Lung (tissue), 12 donors: Measurements from ENCODE around the gene CMTM2. TPM values are rescaled to one million over a fixed set of nuclear protein-coding genes. Genes with fewer than 3 reads are reported as not detected.

Experiments
- ATAC-seq: fragments of 200-7000 bp; cut with Tn5 transposase; one replicate; pipeline ENCODE4 v1.9.1; 2020; ENCODE audit warnings: moderate number of reproducible peaks; ENCODE audit not compliant: insufficient read depth, low FRiP score
- DNase-seq, 3 donors: peaks; one replicate each; pipeline ENCODE4 v3.0.0-alpha.2; 2013 to 2017
- H3K27ac ChIP-seq, 2 donors: one replicate each; pipeline ENCODE4 v1.5.1; 2013; ENCODE audit warnings: mild to moderate bottlenecking in 2 of 2, moderate library complexity in 2 of 2, control low read depth in 1 of 2, inconsistent platforms in 1 of 2, low read depth in 1 of 2, low read length in 1 of 2
- H3K27me3 ChIP-seq, 3 donors: one replicate each; pipeline ENCODE4 v1.5.1; 2013; ENCODE audit warnings: low read length in 2 of 3; ENCODE audit not compliant: control insufficient read depth in 3 of 3, insufficient read depth in 3 of 3
- H3K36me3 ChIP-seq, 4 donors: one replicate each; pipeline ENCODE4 v1.5.1; 2013; ENCODE audit warnings: low read length in 4 of 4, mild to moderate bottlenecking in 1 of 4, moderate library complexity in 1 of 4; ENCODE audit not compliant: control insufficient read depth in 4 of 4, insufficient read depth in 4 of 4
- H3K4me1 ChIP-seq, 5 donors: one replicate each; pipeline ENCODE4 v1.5.1; 2013; ENCODE audit warnings: low read length in 5 of 5, mild to moderate bottlenecking in 2 of 5, moderate library complexity in 1 of 5; ENCODE audit not compliant: control insufficient read depth in 5 of 5, insufficient read depth in 5 of 5
- H3K4me3 ChIP-seq: one replicate; pipeline ENCODE4 v1.5.1; 2013; ENCODE audit warnings: mild to moderate bottlenecking, control low read depth, moderate library complexity
- H3K9ac ChIP-seq, 2 donors: one replicate each; pipeline ENCODE4 v1.5.1; 2013; ENCODE audit warnings: low read length in 2 of 2, control low read depth in 1 of 2; ENCODE audit not compliant: insufficient read depth in 1 of 2
- H3K9me3 ChIP-seq, 4 donors: one replicate each; pipeline ENCODE4 v1.5.1; 2013; ENCODE audit warnings: low read length in 3 of 4, mild to moderate bottlenecking in 1 of 4, moderate library complexity in 1 of 4; ENCODE audit not compliant: control insufficient read depth in 4 of 4, insufficient read depth in 3 of 4
- WGBS, 2 donors: extraction: QIAGEN DNeasy Blood & Tissue Kit; methylation state at CpG; one replicate each; pipeline ENCODE4 v1.1.7; 2013; 5-methylcytosine and 5-hydroxymethylcytosine counted together
- polyA plus RNA-seq, 2 donors: library from polyadenylated mRNA; stranded (reverse); fragments of 200-250 nt; gene quantifications; one replicate each; pipeline ENCODE4 v1.2.1, GENCODE V29; 2013
- total RNA-seq, 2 donors: library from RNA; depleted of rRNA in 1 of 2; stranded (reverse); fragments of >200 nt in 1 of 2; gene quantifications; one replicate each; pipeline ENCODE4 v1.2.1, GENCODE V29; 2014 to 2021
- TF ChIP-seq, protein P1 (sequence below): IDR thresholded peaks from 2 replicates; pipeline ENCODE4 v1.5.1; 2012; ENCODE audit warnings: mild to moderate bottlenecking; ENCODE audit errors: control extremely low read depth, extremely low read depth
- donor health status: control.
- donor health status: control.
- donor health status: Bipolar disorder and iron deficiency.
- donor health status: healthy.
- donor health status: DM: yes; HTN: yes; CAD: no.

CMTM2 gene
- total and polyA plus RNA-seq, 4 donors: 2.0 to 14.1 (median 3.0) TPM

GRCh38 chr16:66539623-66540469 lies 39.4 kb upstream of the CMTM2 start:
- Histone ChIP-seq H3K27me3 (no peaks in the 10 kb centered on the region), H3K27ac (no peak overlapping the region), H3K4me3 (no peak overlapping the region), H3K4me1 (peaks cover 0 to 2% (median 0%) of the 10 kb centered on the region in 5 donors), H3K9ac (no peak overlapping the region), H3K9me3 (no peaks in the 10 kb centered on the region), H3K36me3 (peaks cover 2 to 23% (median 17%) of the 10 kb centered on the region in 4 donors)
- WGBS, 2 donors: 53 to 72% methylated on average over 3 of the region's 3 CpGs
- no peak for ATAC-seq
- DNase-seq: no peak
- TF ChIP-seq, protein P1, sequence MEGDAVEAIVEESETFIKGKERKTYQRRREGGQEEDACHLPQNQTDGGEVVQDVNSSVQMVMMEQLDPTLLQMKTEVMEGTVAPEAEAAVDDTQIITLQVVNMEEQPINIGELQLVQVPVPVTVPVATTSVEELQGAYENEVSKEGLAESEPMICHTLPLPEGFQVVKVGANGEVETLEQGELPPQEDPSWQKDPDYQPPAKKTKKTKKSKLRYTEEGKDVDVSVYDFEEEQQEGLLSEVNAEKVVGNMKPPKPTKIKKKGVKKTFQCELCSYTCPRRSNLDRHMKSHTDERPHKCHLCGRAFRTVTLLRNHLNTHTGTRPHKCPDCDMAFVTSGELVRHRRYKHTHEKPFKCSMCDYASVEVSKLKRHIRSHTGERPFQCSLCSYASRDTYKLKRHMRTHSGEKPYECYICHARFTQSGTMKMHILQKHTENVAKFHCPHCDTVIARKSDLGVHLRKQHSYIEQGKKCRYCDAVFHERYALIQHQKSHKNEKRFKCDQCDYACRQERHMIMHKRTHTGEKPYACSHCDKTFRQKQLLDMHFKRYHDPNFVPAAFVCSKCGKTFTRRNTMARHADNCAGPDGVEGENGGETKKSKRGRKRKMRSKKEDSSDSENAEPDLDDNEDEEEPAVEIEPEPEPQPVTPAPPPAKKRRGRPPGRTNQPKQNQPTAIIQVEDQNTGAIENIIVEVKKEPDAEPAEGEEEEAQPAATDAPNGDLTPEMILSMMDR: no peak

DNA sequence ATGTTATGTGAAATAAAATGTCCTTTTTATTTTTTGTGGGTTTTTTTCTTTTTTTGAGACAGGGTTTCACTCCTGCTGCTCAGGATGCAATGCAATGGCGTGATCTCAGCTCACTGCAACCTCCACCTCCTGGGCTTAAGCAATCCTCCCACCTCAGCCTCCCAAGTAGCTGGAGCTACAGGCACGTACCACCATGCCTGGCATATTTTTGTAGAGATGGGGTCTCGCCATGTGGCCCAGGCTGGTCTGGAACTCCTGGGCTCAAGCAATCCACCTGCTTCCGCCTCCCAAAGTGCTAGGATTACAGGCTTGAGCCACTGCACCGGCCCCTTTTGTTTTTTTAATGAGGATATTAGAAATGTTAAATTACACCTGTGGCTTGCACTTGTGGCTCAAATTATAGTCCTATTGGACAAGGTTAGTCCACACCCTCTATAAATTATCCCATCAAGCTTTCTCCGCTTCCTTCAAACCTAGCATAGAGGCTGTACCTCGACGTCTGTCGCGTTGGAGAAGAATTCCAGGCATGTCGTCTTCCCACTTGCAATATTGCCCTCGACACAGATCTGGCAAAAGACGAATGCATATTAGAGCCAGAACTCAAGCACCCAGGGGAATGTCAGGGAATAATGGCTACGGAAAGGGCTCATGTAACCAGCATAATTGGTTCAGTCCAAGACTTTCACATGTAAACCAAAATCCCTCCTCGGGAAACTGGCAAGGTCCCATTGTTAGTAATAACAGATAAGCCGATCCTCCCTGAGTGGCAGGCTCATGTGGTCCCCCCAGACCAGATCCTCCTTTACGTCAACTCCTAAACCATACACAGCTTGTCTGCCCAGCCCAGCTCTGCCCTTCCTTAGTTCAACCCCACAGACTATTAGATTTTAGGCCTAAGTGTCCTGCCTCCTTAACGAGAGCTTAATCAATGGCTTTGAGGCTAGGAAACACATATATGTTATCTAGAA lies 37.6 kb upstream of the CMTM2 start:
- Histone ChIP-seq H3K4me3 (no peak overlapping the region), H3K27me3 (no peaks in the 10 kb centered on the region), H3K9me3 (no peaks in the 10 kb centered on the region), H3K36me3 (peaks cover under 1 to 22% (median 10%) of the 10 kb centered on the region in 4 donors), H3K27ac (peak overlapping the region in 1 of 2 donors; percentile 60), H3K4me1 (peaks cover 0 to 2% (median 0%) of the 10 kb centered on the region in 5 donors), H3K9ac (no peak overlapping the region)
- ATAC-seq (no peak), DNase-seq (no peak)
- TF ChIP-seq, protein P1: no peak
- WGBS, 2 donors: 80 to 87% methylated on average over 18 of the region's 18 CpGs

DNA sequence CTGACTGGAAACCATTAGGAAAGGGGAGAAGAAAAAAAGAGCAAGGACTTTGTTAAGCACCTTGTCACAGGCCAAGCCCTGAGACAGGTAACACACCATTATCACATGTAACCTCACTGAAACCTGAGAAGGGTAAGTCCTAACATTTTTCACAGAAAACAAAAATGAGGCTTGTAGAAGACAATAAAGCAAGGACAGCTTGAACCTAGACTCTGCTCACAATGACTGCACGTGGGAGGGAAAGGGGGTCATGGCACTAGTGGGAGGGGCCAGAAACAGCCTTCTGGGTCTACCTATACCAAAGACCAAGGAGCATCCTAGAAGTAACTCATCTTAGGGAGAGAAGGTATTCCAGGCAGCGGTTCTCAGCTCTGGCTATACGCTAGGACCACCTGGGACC lies 36.9 kb upstream of the CMTM2 start:
- TF ChIP-seq, protein P1: no peak
- Histone ChIP-seq H3K9ac (no peak overlapping the region), H3K9me3 (no peaks in the 10 kb centered on the region), H3K36me3 (peaks cover 0 to 17% (median 8%) of the 10 kb centered on the region in 4 donors), H3K27ac (no peak overlapping the region), H3K27me3 (no peaks in the 10 kb centered on the region), H3K4me3 (no peak overlapping the region), H3K4me1 (peaks cover 0 to 2% (median 0%) of the 10 kb centered on the region in 5 donors)
- WGBS, 2 donors: 94 to 96% methylated on average over 3 of the region's 3 CpGs
- ATAC-seq (no peak), DNase-seq (no peak)
